ENCODE results near the gene KIAA1217. TPM values are rescaled to one million over a fixed set of nuclear protein-coding genes. Genes with fewer than 3 reads are reported as not detected.

KIAA1217 gene
- polyA plus RNA-seq, 2 donors = 18.3 to 22.2 TPM

DNA sequence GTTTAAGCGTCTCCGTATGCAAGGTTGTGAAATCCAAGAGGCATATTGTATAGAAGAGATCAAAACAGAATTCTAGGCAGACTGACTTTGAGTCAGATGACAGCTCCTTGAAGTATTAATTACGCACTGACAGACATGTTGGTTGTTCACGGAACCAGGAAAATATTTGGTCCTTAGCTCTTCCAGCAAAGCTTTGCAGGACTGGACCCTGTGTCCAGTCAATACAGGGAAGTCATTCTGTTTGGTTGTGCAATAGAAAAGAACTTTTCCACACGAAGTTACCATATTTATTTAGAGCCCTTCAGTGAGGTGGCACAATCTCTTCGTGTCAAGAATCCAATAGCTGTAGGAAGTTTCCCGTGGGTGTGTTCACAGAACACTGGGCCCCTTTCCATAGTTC, 309.5 kb downstream of the KIAA1217 start:
- Histone ChIP-seq H3K36me3 (ENCODE audit: control insufficient read depth in 2 of 2, insufficient read depth in 2 of 2, low read length in 1 of 2) (peaks cover 3 to 8% of the 10 kb centered on the region in 2 donors), H3K4me1 (ENCODE audit: control insufficient read depth in 2 of 2, insufficient read depth in 2 of 2, low read length in 1 of 2) (no peaks in the 10 kb centered on the region), H3K27ac (ENCODE audit: low read depth in 2 of 2, low read length in 1 of 2) (no peak overlapping the region), H3K9me3 (ENCODE audit: control insufficient read depth in 2 of 2, insufficient read depth in 1 of 2, low read depth in 1 of 2, low read length in 1 of 2) (no peaks in the 10 kb centered on the region), H3K4me3 (ENCODE audit: low read depth in 1 of 2, low read length in 2 of 2) (no peak overlapping the region), H3K27me3 (ENCODE audit: control insufficient read depth in 1 of 2, insufficient read depth in 2 of 2, low read length in 2 of 2) (no peaks in the 10 kb centered on the region)
- 65 to 68% methylated on average over 7 of the region's 7 CpGs for WGBS, 2 donors

DNA sequence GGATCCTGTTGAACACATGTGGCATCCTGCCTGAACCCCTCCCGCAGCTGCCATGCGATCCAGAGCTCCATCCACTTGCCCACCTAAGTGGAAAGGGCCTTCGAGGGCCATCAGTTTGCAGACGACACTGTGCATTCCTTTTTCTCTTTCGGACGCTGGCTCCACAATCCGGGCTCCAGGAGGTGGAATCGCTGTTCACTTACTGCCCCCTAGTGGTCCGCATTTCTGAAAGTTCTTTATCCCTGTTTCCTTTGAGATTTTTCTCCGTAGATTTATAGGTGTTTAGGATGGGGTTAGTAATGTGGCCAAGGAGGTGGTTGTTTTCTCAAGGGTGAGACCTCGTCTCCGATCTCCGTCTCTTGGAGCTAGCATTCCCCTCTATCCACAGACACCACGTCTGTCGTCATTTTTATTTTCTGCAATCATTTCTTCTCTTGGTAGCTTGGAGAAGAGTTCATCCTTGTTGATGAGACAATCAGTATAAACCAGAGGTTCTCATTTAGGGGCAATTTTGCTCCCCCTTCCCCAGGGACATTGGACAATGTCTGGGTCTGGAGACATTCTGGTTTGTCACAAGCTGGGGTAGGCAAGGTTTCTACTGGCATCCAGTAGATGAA, 310.2 kb downstream of the KIAA1217 start:
- Histone ChIP-seq H3K9me3 (ENCODE audit: control insufficient read depth in 2 of 2, insufficient read depth in 1 of 2, low read depth in 1 of 2, low read length in 1 of 2) (no peaks in the 10 kb centered on the region), H3K27ac (ENCODE audit: low read depth in 2 of 2, low read length in 1 of 2) (no peak overlapping the region), H3K27me3 (ENCODE audit: control insufficient read depth in 1 of 2, insufficient read depth in 2 of 2, low read length in 2 of 2) (no peaks in the 10 kb centered on the region), H3K4me3 (ENCODE audit: low read depth in 1 of 2, low read length in 2 of 2) (no peak overlapping the region), H3K36me3 (ENCODE audit: control insufficient read depth in 2 of 2, insufficient read depth in 2 of 2, low read length in 1 of 2) (peaks cover 3 to 6% of the 10 kb centered on the region in 2 donors), H3K4me1 (ENCODE audit: control insufficient read depth in 2 of 2, insufficient read depth in 2 of 2, low read length in 1 of 2) (no peaks in the 10 kb centered on the region)
- whole genome bisulfite sequencing, 2 donors = 17 to 20% methylated on average over 15 of the region's 15 CpGs

- WGBS, 2 donors = 66 to 72% methylated on average over 14 of the region's 14 CpGs
- H3K9me3 ChIP-seq (ENCODE audit: control insufficient read depth in 2 of 2, insufficient read depth in 1 of 2, low read depth in 1 of 2, low read length in 1 of 2) = no peaks in the 10 kb centered on the region
- H3K27ac ChIP-seq (ENCODE audit: low read depth in 2 of 2, low read length in 1 of 2) = no peak overlapping the region
- H3K27me3 ChIP-seq (ENCODE audit: control insufficient read depth in 1 of 2, insufficient read depth in 2 of 2, low read length in 2 of 2) = no peaks in the 10 kb centered on the region
- H3K36me3 ChIP-seq (ENCODE audit: control insufficient read depth in 2 of 2, insufficient read depth in 2 of 2, low read length in 1 of 2) = peaks cover 3 to 15% of the 10 kb centered on the region in 2 donors
- no peaks in the 10 kb centered on the region for H3K4me1 ChIP-seq (ENCODE audit: control insufficient read depth in 2 of 2, insufficient read depth in 2 of 2, low read length in 1 of 2)
- no peak overlapping the region for H3K4me3 ChIP-seq (ENCODE audit: low read depth in 1 of 2, low read length in 2 of 2)
These were observed 311.0 kb downstream of the KIAA1217 start for GRCh38 chr10:24519950-24520349.

- Histone ChIP-seq H3K9me3 (ENCODE audit: control insufficient read depth in 2 of 2, insufficient read depth in 1 of 2, low read depth in 1 of 2, low read length in 1 of 2) (no peaks in the 10 kb centered on the region), H3K4me1 (ENCODE audit: control insufficient read depth in 2 of 2, insufficient read depth in 2 of 2, low read length in 1 of 2) (no peaks in the 10 kb centered on the region), H3K27me3 (ENCODE audit: control insufficient read depth in 1 of 2, insufficient read depth in 2 of 2, low read length in 2 of 2) (no peaks in the 10 kb centered on the region), H3K36me3 (ENCODE audit: control insufficient read depth in 2 of 2, insufficient read depth in 2 of 2, low read length in 1 of 2) (peaks cover 0 to 20% of the 10 kb centered on the region in 2 donors), H3K27ac (ENCODE audit: low read depth in 2 of 2, low read length in 1 of 2) (no peak overlapping the region), H3K4me3 (ENCODE audit: low read depth in 1 of 2, low read length in 2 of 2) (no peak overlapping the region)
- WGBS, 2 donors = 90 to 96% methylated on average over 17 of the region's 17 CpGs
These were observed 315.4 kb downstream of the KIAA1217 start for GRCh38 chr10:24524314-24524713.

DNA sequence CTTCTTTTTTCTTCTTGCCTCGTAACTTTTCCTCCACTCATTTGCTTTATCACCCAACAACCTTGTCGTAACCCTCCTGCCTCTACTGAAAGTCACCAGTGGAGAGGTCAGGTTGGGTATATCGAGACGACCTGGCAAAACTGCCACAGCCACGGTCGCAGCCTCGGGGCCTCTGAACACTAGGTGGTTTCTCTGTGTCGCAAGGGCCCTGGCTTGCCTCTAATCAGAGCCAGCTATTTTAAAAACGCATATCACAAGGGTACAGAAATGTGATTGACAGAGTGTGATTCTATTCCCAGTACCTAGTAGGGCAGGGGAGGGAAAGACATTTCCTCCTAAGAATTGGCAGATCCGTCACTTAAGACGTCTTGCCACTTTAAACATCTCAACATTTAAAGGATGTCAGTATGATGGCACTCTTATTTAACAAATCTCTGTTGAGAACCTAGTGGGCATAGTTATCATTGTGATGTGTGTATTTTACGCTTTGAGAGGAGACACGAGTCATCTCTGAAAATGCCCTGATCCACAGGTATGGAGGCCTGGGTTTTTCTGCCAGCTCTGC, 317.2 kb downstream of the KIAA1217 start:
- WGBS, 2 donors = 88 to 90% methylated on average over 13 of the region's 13 CpGs

DNA sequence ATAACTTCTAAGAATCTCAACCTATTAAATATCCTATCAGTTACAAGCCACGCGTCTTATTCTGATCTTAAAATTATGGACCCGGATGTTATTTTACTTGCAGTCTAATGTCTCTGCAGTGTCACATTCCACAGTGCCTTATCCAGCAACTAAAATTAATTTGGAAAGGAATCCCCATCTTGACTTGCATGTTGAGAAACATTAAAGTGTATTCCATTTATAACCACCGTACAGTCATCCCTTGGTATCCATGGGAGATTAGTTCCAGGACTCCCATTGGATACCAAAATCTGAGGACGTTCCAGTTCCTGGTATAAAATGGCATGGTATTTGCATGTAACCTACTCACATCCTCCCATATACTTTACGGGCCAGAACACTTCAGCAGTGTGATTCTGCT, 320.0 kb downstream of the KIAA1217 start:
- no peak overlapping the region for H3K27ac ChIP-seq (ENCODE audit: low read depth in 2 of 2, low read length in 1 of 2)
- H3K4me1 ChIP-seq (ENCODE audit: control insufficient read depth in 2 of 2, insufficient read depth in 2 of 2, low read length in 1 of 2) = no peaks in the 10 kb centered on the region
- WGBS, 2 donors = 89 to 94% methylated on average over 6 of the region's 6 CpGs
- H3K36me3 ChIP-seq (ENCODE audit: control insufficient read depth in 2 of 2, insufficient read depth in 2 of 2, low read length in 1 of 2) = peaks cover 5 to 31% of the 10 kb centered on the region in 2 donors
- no peaks in the 10 kb centered on the region for H3K9me3 ChIP-seq (ENCODE audit: control insufficient read depth in 2 of 2, insufficient read depth in 1 of 2, low read depth in 1 of 2, low read length in 1 of 2)
- H3K4me3 ChIP-seq (ENCODE audit: low read depth in 1 of 2, low read length in 2 of 2) = no peak overlapping the region
- H3K27me3 ChIP-seq (ENCODE audit: control insufficient read depth in 1 of 2, insufficient read depth in 2 of 2, low read length in 2 of 2) = no peaks in the 10 kb centered on the region

More for the DNA sequence above, 317.2 kb downstream of the KIAA1217 start:
- Histone ChIP-seq H3K4me1 (ENCODE audit: control insufficient read depth in 2 of 2, insufficient read depth in 2 of 2, low read length in 1 of 2) (no peaks in the 10 kb centered on the region), H3K27me3 (ENCODE audit: control insufficient read depth in 1 of 2, insufficient read depth in 2 of 2, low read length in 2 of 2) (no peaks in the 10 kb centered on the region), H3K4me3 (ENCODE audit: low read depth in 1 of 2, low read length in 2 of 2) (no peak overlapping the region), H3K27ac (ENCODE audit: low read depth in 2 of 2, low read length in 1 of 2) (no peak overlapping the region), H3K9me3 (ENCODE audit: control insufficient read depth in 2 of 2, insufficient read depth in 1 of 2, low read depth in 1 of 2, low read length in 1 of 2) (no peaks in the 10 kb centered on the region), H3K36me3 (ENCODE audit: control insufficient read depth in 2 of 2, insufficient read depth in 2 of 2, low read length in 1 of 2) (peaks cover 0 to 22% of the 10 kb centered on the region in 2 donors)

GRCh38 chr10:24531439-24531838, 322.5 kb downstream of the KIAA1217 start:
- H3K4me1 ChIP-seq (ENCODE audit: control insufficient read depth in 2 of 2, insufficient read depth in 2 of 2, low read length in 1 of 2) = no peaks in the 10 kb centered on the region
- no peaks in the 10 kb centered on the region for H3K27me3 ChIP-seq (ENCODE audit: control insufficient read depth in 1 of 2, insufficient read depth in 2 of 2, low read length in 2 of 2)
- H3K9me3 ChIP-seq (ENCODE audit: control insufficient read depth in 2 of 2, insufficient read depth in 1 of 2, low read depth in 1 of 2, low read length in 1 of 2) = no peaks in the 10 kb centered on the region
- H3K36me3 ChIP-seq (ENCODE audit: control insufficient read depth in 2 of 2, insufficient read depth in 2 of 2, low read length in 1 of 2) = peaks cover 8 to 20% of the 10 kb centered on the region in 2 donors
- H3K4me3 ChIP-seq (ENCODE audit: low read depth in 1 of 2, low read length in 2 of 2) = no peak overlapping the region
- 94 to 100% methylated on average over 2 of the region's 2 CpGs for WGBS, 2 donors
- no peak overlapping the region for H3K27ac ChIP-seq (ENCODE audit: low read depth in 2 of 2, low read length in 1 of 2)

DNA sequence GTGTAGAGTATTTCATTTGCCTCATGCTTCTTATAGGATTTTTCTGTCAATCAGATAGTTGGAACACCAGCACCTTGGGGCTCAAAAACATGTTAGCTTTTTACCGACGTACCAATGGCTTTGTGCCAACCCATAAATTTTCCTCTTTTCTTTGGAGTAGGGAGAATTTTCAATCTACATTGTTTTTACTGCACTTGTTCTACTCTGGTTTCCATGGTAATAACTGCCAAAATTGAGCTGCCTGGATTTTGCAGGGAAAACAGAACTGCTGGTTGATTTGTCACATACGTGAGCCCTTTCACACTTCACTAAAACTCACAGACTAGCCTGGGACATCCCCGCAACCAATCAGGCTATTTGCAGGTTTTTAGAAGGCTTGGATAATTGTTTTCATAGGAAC, 325.0 kb downstream of the KIAA1217 start:
- Histone ChIP-seq H3K36me3 (ENCODE audit: control insufficient read depth in 2 of 2, insufficient read depth in 2 of 2, low read length in 1 of 2) (peaks cover 8 to 23% of the 10 kb centered on the region in 2 donors), H3K27ac (ENCODE audit: low read depth in 2 of 2, low read length in 1 of 2) (no peak overlapping the region), H3K4me3 (ENCODE audit: low read depth in 1 of 2, low read length in 2 of 2) (no peak overlapping the region), H3K4me1 (ENCODE audit: control insufficient read depth in 2 of 2, insufficient read depth in 2 of 2, low read length in 1 of 2) (no peaks in the 10 kb centered on the region), H3K27me3 (ENCODE audit: control insufficient read depth in 1 of 2, insufficient read depth in 2 of 2, low read length in 2 of 2) (no peaks in the 10 kb centered on the region), H3K9me3 (ENCODE audit: control insufficient read depth in 2 of 2, insufficient read depth in 1 of 2, low read depth in 1 of 2, low read length in 1 of 2) (no peaks in the 10 kb centered on the region)
- WGBS, 2 donors = 78 to 88% methylated on average over 4 of the region's 4 CpGs

- Histone ChIP-seq H3K36me3 (ENCODE audit: control insufficient read depth in 2 of 2, insufficient read depth in 2 of 2, low read length in 1 of 2) (peaks cover 8 to 25% of the 10 kb centered on the region in 2 donors), H3K4me3 (ENCODE audit: low read depth in 1 of 2, low read length in 2 of 2) (no peak overlapping the region), H3K27me3 (ENCODE audit: control insufficient read depth in 1 of 2, insufficient read depth in 2 of 2, low read length in 2 of 2) (no peaks in the 10 kb centered on the region), H3K4me1 (ENCODE audit: control insufficient read depth in 2 of 2, insufficient read depth in 2 of 2, low read length in 1 of 2) (no peaks in the 10 kb centered on the region), H3K27ac (ENCODE audit: low read depth in 2 of 2, low read length in 1 of 2) (no peak overlapping the region), H3K9me3 (ENCODE audit: control insufficient read depth in 2 of 2, insufficient read depth in 1 of 2, low read depth in 1 of 2, low read length in 1 of 2) (no peaks in the 10 kb centered on the region)
- 80 to 89% methylated on average over 11 of the region's 11 CpGs for WGBS, 2 donors
These were observed 327.7 kb downstream of the KIAA1217 start for GRCh38 chr10:24536636-24537035.

DNA sequence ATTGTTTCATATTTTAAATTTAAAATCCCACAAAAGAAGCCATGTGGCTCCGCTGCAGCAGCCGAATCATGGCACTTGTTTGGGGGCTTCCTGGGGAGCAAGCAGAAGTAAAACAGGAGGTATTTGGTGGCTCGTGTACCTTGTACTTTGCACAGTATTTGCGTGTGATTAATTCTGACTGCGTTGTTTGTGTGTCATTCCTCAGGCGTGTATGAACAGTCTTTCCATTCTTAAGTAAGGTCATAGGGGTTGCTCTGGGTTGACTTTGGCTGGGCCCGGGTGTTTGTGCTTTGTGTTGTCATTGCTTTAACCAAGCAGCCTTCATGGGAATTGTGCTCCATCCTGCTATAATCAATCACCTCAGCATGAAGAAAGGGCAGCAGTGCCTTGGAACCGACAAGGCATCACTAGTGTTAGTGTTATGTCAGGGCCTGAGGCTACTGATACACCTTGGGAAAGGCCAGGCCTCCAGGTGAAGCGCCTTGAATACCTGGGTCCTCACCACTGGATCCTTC, 332.4 kb downstream of the KIAA1217 start:
- Histone ChIP-seq H3K36me3 (ENCODE audit: control insufficient read depth in 2 of 2, insufficient read depth in 2 of 2, low read length in 1 of 2) (peaks cover 11 to 16% of the 10 kb centered on the region in 2 donors), H3K27me3 (ENCODE audit: control insufficient read depth in 1 of 2, insufficient read depth in 2 of 2, low read length in 2 of 2) (no peaks in the 10 kb centered on the region), H3K4me1 (ENCODE audit: control insufficient read depth in 2 of 2, insufficient read depth in 2 of 2, low read length in 1 of 2) (no peaks in the 10 kb centered on the region), H3K27ac (ENCODE audit: low read depth in 2 of 2, low read length in 1 of 2) (no peak overlapping the region), H3K9me3 (ENCODE audit: control insufficient read depth in 2 of 2, insufficient read depth in 1 of 2, low read depth in 1 of 2, low read length in 1 of 2) (no peaks in the 10 kb centered on the region), H3K4me3 (ENCODE audit: low read depth in 1 of 2, low read length in 2 of 2) (no peak overlapping the region)
- 68 to 70% methylated on average over 9 of the region's 9 CpGs for WGBS, 2 donors

Measured in esophagus (tissue), 2 donors.